ENCODE data around the gene MSI1. TPM values are rescaled to one million over a fixed set of nuclear protein-coding genes. Genes with fewer than 3 reads are reported as not detected.

The MSI1 gene
- total and polyA plus RNA-seq, 2 of the 13 experiments (the other 11 are each of a cell fraction or from before 2014, with no cell fraction given), result 0.09 to 0.46 TPM

DNA sequence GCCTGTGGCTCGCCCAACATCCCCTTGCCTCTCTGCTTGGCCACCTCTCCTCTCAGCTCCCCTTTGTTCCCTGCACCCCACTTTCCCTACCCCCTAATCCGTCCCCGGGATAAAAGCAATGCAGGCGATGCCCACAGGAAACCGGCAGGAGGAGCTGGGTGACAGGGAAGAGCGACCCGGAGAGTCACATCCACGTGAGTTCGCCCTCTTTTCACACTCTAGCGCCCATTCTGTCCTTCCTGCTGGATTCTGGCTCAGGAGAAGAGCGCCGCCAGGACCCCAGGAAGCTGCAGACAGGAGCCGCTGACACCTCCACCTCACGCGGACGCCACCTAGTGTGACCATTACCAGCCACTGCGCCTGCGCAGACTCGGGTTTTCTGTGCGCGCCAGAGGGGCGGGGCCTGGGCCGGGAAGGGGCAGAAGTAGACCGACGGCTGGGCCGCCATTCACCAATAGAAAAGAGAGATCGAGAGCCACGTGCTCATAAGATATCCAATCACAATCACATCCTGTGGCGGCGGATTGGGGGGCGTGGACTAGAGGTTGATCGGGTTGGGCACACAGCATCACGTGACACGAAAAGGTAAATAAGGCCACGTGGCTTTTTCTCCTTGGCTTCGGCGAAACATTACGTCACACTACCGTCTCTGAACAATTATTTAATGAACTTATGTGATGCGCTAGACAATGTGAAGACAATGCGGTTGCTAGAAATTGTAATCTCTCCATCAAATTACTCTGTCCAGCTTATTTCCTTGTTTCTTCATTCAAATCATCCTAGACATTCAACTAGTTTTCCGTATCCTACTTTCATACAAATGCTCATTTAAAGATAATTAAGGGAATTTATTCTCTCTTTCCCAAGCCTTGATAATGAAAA, 51.5 kb downstream of the MSI1 start (continued):
- TF ChIP-seq, protein P1, sequence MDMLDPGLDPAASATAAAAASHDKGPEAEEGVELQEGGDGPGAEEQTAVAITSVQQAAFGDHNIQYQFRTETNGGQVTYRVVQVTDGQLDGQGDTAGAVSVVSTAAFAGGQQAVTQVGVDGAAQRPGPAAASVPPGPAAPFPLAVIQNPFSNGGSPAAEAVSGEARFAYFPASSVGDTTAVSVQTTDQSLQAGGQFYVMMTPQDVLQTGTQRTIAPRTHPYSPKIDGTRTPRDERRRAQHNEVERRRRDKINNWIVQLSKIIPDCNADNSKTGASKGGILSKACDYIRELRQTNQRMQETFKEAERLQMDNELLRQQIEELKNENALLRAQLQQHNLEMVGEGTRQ (IDR thresholded peaks at IDR 0.05; ENCODE audit: low read depth, low read length), result peak; percentile 100
- TF ChIP-seq, protein P1 (CRISPR knock-in tag; IDR thresholded peaks at IDR 0.05; ENCODE audit: borderline replicate concordance), result peak; percentile 100; the same call in 1 of the 2 replicates
- TF ChIP-seq ETV5 (CRISPR knock-in tag; IDR thresholded peaks at IDR 0.05; ENCODE audit: borderline replicate concordance) (peak; percentile 72), NBN (conservative IDR thresholded peaks at IDR 0.05) (no peak), ZBTB38 (CRISPR knock-in tag; IDR thresholded peaks at IDR 0.05) (peak; percentile 77; the same call in 1 of the 2 replicates), HNRNPK (IDR thresholded peaks at IDR 0.05; ENCODE audit: low read depth, low read length, poor library complexity, severe bottlenecking) (peak; percentile 15), NFIC (IDR thresholded peaks at IDR 0.05; ENCODE audit: low read length) (0 out of 2 replicates have a peak, but pooled peaks have one; percentile 40), TEAD2 (CRISPR knock-in tag; IDR thresholded peaks at IDR 0.05) (no peak), ZNF747 (CRISPR knock-in tag; IDR thresholded peaks at IDR 0.05; ENCODE audit: borderline replicate concordance) (0 out of 2 replicates have a peak, but pooled peaks have one; percentile 28), ZNF615 (CRISPR knock-in tag; IDR thresholded peaks at IDR 0.05; ENCODE audit: borderline replicate concordance) (peak; percentile 76; the same call in 1 of the 2 replicates), MTA1 (CRISPR knock-in tag; IDR thresholded peaks at IDR 0.05; ENCODE audit: borderline replicate concordance) (peak; percentile 34; the same call in 1 of the 2 replicates), ELF4 (CRISPR knock-in tag; IDR thresholded peaks at IDR 0.05; ENCODE audit: borderline replicate concordance) (0 out of 2 replicates have a peak, but pooled peaks have one; percentile 61), IRX3 (CRISPR knock-in tag; IDR thresholded peaks at IDR 0.05; ENCODE audit: borderline replicate concordance, low read depth) (0 out of 2 replicates have a peak, but pooled peaks have one; percentile 20)
- TF ChIP-seq, protein P2, sequence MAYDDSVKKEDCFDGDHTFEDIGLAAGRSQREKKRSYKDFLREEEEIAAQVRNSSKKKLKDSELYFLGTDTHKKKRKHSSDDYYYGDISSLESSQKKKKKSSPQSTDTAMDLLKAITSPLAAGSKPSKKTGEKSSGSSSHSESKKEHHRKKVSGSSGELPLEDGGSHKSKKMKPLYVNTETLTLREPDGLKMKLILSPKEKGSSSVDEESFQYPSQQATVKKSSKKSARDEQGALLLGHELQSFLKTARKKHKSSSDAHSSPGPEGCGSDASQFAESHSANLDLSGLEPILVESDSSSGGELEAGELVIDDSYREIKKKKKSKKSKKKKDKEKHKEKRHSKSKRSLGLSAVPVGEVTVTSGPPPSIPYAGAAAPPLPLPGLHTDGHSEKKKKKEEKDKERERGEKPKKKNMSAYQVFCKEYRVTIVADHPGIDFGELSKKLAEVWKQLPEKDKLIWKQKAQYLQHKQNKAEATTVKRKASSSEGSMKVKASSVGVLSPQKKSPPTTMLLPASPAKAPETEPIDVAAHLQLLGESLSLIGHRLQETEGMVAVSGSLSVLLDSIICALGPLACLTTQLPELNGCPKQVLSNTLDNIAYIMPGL (CRISPR knock-in tag; IDR thresholded peaks at IDR 0.05; ENCODE audit: borderline replicate concordance in 1 of 2, low read depth in 1 of 2), result peak; percentile 75 to 92
- TF ChIP-seq, protein P3, sequence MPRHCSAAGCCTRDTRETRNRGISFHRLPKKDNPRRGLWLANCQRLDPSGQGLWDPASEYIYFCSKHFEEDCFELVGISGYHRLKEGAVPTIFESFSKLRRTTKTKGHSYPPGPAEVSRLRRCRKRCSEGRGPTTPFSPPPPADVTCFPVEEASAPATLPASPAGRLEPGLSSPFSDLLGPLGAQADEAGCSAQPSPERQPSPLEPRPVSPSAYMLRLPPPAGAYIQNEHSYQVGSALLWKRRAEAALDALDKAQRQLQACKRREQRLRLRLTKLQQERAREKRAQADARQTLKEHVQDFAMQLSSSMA (CRISPR knock-in tag; IDR thresholded peaks at IDR 0.05), result peak; percentile 89
- TF ChIP-seq, protein P4, sequence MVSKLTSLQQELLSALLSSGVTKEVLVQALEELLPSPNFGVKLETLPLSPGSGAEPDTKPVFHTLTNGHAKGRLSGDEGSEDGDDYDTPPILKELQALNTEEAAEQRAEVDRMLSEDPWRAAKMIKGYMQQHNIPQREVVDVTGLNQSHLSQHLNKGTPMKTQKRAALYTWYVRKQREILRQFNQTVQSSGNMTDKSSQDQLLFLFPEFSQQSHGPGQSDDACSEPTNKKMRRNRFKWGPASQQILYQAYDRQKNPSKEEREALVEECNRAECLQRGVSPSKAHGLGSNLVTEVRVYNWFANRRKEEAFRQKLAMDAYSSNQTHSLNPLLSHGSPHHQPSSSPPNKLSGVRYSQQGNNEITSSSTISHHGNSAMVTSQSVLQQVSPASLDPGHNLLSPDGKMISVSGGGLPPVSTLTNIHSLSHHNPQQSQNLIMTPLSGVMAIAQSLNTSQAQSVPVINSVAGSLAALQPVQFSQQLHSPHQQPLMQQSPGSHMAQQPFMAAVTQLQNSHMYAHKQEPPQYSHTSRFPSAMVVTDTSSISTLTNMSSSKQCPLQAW (CRISPR knock-in tag; IDR thresholded peaks at IDR 0.05), result peak; percentile 82
